ENCODE results near the gene CRHR2.

CRHR2 gene

DNA sequence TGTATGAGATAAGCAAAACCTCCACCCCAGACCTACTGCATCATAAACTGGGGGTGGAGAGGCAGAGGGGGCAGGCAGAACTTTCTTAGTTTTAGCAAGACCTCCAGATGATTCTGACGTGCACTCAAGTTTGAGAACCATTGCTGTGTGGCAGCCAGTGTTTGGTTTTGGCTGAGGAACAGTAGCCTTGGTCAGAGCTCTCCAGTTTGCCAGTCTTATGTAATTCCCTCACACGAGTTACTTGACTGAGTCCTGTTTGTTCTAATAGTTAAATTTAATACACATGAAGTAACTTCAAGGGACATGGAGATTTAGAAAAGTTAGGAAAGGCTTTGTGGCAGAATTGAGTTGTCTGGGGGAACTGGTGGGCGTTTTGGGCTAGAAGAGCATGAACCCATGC is 49.0 kb downstream of the CRHR2 start:
- no peak for DNase-seq (ENCODE audit: low read depth in 2 of 2, low spot score in 1 of 2)

DNA sequence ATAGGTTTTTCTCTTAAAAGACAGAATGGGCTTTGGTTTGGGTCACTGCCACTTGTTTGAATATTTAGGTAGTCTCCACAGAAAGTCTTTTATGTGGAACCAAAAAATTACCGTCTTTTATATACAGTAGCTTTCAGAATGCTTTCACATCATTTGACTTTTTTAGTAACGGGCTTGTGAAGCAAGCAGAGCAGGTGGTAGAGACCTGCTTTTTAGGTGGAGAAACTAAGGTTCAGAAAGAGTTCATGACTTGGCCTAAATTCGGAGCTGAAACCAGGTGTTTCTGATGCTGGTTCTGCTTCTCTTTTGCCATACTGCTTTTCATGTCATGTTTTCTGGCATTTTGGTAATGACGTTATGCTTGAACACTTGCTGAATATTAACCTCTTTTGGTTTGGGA is 51.3 kb downstream of the CRHR2 start:
- DNase-seq (ENCODE audit: low read depth in 2 of 2, low spot score in 1 of 2), result no peak

DNA sequence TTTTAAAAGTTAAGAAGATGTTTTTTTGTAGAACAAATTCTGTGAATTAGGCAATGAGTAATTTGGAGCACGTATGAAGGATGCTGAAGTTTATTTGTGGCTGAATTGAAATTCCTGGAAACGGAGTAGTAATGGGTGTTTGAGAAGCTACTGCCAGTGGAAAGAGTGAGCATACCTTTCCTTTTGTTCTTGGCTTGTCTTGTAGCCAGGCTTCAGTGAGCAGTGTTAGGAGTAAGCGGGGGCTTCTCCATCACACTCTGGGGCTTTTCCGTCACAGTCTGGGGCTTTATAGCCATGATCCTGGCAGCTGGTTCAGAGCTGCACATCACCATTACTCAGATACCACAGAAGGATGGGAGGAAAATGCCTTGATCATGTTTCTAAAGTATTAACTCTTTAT is 55.2 kb downstream of the CRHR2 start:
- no peak for DNase-seq (ENCODE audit: low read depth in 2 of 2, low spot score in 1 of 2)

DNA sequence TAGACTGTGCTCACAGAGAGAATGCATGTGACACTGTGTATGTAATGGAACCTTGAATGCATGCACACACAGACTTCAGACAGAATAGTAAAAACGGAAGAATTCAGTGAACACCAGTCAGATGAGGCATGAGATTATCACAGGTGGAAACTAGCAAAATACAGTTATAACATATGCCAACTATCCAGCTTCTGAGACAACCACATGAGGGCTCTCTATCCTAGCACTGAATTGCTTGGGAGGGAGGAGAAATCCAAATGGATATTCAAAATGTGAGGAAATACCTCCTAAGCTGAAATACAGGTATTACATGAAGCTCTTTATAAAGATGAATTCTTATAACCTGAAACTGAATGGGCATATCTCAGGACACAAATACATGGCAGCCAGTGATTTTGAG is 57.0 kb downstream of the CRHR2 start:
- DNase-seq (ENCODE audit: low read depth in 2 of 2, low spot score in 1 of 2), result no peak

DNA sequence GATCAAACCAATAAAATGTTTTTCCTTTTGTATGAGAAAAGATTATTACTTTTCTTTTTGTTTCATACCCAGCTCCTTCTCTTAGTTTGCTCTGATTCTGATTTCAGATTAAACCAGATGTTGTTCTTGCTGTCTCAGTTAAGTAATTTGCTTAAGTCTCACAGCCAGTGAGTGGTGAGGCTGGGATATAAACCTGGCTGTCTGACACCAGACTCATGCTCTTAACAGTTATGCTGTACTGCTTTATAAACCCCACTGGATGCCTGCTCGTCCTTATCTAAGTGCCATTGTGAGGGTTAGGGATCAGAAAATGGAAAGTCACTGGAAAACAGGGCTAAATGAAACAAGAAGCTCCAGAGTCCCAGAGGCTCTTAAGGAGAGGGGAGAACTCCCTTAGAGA is 63.3 kb downstream of the CRHR2 start:
- no peak for DNase-seq (ENCODE audit: low read depth in 2 of 2, low spot score in 1 of 2)

DNA sequence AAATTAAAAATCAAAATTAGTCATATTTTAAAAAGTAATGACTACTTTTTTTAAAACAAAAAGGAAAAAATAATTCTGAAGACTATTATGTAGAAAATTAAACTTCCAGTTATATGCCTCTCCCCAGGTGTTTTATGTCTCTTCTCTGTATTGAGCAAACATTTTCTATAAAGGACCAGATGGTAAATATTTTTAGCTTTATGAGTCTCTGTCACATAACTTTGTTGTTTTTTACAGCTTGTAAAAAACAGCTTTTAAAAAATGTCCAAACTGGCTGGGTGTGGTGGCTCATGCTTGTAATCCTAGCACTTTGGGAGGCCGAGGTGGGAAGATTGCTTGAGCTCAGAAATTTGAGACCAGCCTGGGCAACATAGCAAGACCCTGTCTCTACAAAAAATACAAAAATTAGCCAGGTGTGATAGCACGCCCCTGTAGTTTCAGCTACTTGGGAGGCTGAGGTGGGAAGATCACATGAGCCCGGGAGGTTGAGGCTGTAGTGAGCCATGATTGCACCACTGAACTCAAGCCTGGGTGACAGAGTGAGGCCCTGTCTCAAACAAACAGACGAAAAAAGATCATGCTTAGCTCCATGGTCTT is 64.1 kb downstream of the CRHR2 start:
- no peak for DNase-seq (ENCODE audit: low read depth in 2 of 2, low spot score in 1 of 2)

DNA sequence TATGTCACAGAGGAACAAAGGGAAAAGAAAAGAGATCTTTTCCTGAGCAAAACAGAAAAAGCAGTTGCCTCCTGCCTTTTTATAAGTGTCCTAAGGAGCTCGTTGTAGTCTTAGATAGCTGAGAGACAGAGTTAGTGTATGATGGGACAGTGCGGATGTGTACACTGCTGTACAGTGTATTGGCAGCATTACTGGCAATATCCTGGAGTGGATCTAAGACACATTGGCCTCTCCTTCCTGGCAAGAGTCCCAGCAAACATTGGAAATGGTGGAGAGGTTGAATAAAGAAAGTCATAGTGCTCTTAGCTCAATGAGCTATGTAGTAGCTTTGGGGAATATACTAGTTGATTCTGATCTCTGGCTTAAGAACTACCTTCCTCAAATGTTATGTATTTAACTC is 64.9 kb downstream of the CRHR2 start:
- no peak for DNase-seq (ENCODE audit: low read depth in 2 of 2, low spot score in 1 of 2)

DNA sequence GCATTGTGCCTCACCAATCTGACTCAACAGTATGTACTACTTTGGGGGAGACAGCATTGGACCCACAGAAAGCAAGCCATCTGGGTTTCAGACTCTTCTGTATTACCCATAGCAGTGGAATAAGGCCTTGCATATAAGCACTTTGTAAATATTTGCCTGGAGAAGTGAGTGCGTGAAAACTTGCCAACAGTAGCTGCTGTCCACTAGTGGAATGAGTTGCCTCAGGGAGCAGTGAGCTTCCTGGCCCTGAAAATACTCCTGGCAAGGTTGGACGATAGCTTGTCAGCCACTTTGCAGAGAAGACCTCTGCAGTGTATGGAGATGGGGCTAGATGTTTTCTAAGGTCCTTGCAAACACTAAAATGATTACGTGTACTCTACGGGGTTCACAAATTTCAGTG is 65.9 kb downstream of the CRHR2 start:
- DNase-seq (ENCODE audit: low read depth in 2 of 2, low spot score in 1 of 2), result no peak

DNA sequence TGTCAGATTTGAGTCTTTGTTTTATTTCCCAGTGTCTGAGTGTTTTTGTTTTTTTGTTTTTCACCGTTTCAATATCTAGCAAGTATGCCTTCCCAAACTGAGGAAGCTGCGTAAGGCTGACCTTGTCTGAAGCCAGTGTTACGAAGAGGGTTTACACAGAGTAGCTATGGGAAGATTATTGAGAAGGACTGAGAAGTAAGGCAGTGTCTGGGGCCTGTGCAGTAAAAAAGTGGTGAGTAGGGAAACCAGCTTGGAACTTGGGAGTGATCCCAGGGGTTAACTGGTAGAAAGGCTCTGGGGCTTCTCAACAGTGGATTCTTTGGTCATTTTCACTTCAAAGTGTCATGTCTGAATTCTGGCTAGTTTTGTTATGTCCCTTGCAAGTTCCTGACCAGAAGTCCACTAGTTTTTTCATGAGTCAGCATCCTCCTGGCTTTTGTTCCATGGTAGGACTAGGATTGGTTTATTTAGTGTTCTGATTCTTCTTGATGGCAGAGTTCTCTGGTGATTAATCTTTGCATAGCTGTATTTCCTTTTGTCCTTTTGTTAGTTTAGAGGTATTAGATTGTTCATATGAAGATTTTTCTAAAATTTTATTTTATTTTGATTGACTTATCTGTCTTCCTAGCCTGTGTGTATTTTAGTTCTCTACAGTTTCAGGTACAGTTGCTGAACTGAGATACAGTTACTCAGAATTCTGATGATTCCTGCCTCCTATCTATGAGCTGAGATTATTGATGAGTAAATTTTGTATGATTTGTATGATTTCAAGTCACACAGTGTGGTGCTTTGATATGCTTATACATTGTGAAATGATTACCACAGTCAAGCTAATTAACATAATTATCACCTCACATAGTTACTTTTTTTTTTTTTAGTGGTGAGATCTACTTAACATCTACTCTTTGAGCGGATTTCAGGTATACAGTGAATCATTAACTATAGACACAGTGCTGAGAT is 68.6 kb downstream of the CRHR2 start:
- DNase-seq (ENCODE audit: low read depth in 2 of 2, low spot score in 1 of 2), result no peak

DNA sequence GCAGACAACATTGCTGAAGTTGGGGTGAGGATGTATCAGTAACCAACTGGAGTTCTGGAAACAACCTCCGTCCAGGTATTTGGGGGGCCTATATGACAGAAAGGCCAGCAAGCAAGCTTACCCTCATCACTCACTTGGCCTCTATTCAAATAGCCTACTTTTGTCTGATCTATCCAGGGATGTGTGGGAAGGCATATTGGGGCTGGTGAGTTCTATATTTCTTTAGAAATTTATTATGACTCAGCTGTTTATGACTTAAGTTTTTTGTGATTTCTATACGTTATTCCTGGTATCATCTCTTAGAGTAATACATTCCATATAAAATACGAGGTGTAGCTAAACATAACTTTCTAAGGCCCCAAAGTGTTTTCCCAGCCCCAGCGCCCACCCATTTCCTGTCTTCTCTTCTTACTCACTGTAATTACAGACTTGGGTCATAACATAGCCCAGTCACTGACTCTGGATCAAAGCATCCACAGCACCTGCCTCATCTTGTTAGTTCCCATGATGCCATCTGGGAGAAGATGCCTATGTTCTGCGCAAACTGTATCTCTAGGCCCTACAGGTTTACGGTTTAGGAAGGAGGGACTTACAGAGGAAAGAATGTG is 69.5 kb downstream of the CRHR2 start:
- DNase-seq (ENCODE audit: low read depth in 2 of 2, low spot score in 1 of 2), result no peak

DNA sequence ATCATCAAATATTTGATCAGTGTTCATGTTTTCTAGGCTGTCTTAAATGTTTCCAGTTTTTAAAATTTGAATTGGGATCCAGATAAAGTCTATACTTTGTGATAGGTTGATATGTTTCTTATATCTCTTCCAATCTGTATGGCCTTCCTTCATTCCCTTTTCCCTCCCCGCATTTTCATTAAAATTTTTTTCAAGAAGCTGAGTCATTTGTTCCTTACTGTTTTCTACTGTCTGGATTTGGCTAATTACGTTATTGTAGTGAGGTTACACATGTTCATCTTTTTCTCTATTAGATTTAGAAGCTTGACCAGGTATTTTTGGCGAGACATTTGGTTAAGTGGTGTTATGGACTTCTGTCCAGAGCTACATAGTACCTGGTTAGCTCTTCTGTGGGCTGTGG is 76.4 kb downstream of the CRHR2 start:
- no peak for DNase-seq (ENCODE audit: low read depth in 2 of 2, low spot score in 1 of 2)

DNA sequence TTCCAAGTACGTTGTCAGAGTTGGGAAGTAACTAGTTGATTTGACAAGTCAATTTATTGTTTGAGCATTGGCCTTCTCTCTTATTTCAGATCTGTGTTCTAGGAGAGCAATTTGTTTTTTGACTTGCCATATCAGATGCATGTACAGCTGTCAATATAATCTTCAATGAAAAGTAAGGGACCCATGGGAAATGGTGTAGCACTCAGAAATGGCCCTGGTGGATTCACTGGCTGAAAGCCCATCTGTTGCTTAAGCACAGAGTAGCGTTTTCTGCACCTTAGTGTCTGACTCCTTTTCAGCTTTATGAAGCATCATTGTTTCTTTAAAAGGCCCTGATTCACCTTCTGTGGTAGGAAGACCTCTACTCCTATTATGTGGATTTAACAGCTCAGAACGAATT is 77.4 kb downstream of the CRHR2 start:
- no peak for DNase-seq (ENCODE audit: low read depth in 2 of 2, low spot score in 1 of 2)

Data from stimulated activated CD8-positive, alpha-beta memory T cell treated with anti-CD3 and anti-CD28 coated beads, Interleukin-4, amount 100 ng/mL, for 1 hour (primary cell).